Keratinocyte (primary cell): ENCODE data around the gene EXOC3L2. TPM values are rescaled to one million over a fixed set of nuclear protein-coding genes. Genes with fewer than 3 reads are reported as not detected.

Source experiments
- DNase-seq: peaks from one replicate; pipeline ENCODE4 v3.0.0-alpha.2; 2011; ENCODE audit warnings: low read depth, missing footprints, low spot score
- FAIRE-seq: peaks from 2 replicates; lab custom pipeline; 2011; peaks lifted over from hg19 to GRCh38; lab: Jason Lieb, UNC
- H2AFZ ChIP-seq: 2 replicates; pipeline ENCODE4 v1.6.0; 2012; ENCODE audit warnings: low read length, control low read depth, inconsistent platforms; ENCODE audit not compliant: control insufficient read depth
- H3K27ac ChIP-seq: 2 replicates; pipeline ENCODE4 v1.5.1; 2011; ENCODE audit warnings: low read length; ENCODE audit not compliant: control insufficient read depth, insufficient read depth
- H3K27me3 ChIP-seq: 3 replicates; pipeline ENCODE4 v1.6.0; 2011; ENCODE audit warnings: low read length; ENCODE audit not compliant: control insufficient read depth, insufficient read depth; ENCODE audit errors: extremely low read depth
- H3K36me3 ChIP-seq, 2 experiments: 2 replicates in 1 of 2; 3 replicates in 1 of 2; pipeline ENCODE4 v1.5.1; 2011; ENCODE audit warnings: low read length in 2 of 2, mild to moderate bottlenecking in 1 of 2; ENCODE audit not compliant: control insufficient read depth in 2 of 2, insufficient read depth in 2 of 2; ENCODE audit errors: extremely low read depth in 1 of 2
- H3K4me1 ChIP-seq: 3 replicates; pipeline ENCODE4 v1.5.1; 2011; ENCODE audit warnings: low read length; ENCODE audit not compliant: control insufficient read depth, insufficient read depth; ENCODE audit errors: extremely low read depth
- H3K4me2 ChIP-seq: 3 replicates; pipeline ENCODE4 v1.6.0; 2011; ENCODE audit warnings: low read depth, low read length; ENCODE audit not compliant: control insufficient read depth, insufficient read depth; ENCODE audit errors: extremely low read depth
- H3K4me3 ChIP-seq, 3 experiments: fragments of 200-600 bp in 1 of 3; sonication (generic) in 1 of 3; 2 replicates in 2 of 3; 3 replicates in 1 of 3; pipeline ENCODE4 v1.5.1; 2011 to 2016; ENCODE audit warnings: low read length in 3 of 3, mild to moderate bottlenecking in 3 of 3, control low read depth in 2 of 3, inconsistent platforms in 1 of 3, low read depth in 1 of 3, mixed read lengths in 1 of 3, mixed run types in 1 of 3, moderate library complexity in 1 of 3; ENCODE audit not compliant: control insufficient read depth in 2 of 3, insufficient read depth in 2 of 3; ENCODE audit errors: extremely low read depth in 1 of 3
- H3K79me2 ChIP-seq: 2 replicates; pipeline ENCODE4 v1.6.0; 2012; ENCODE audit warnings: low read length; ENCODE audit not compliant: control insufficient read depth, insufficient read depth
- H3K9ac ChIP-seq: 3 replicates; pipeline ENCODE4 v1.6.0; 2011; ENCODE audit warnings: low read length; ENCODE audit not compliant: control insufficient read depth, insufficient read depth; ENCODE audit errors: extremely low read depth
- H3K9me1 ChIP-seq: 3 replicates; pipeline ENCODE4 v1.6.0; 2011; ENCODE audit warnings: low read length; ENCODE audit not compliant: control insufficient read depth, insufficient read depth; ENCODE audit errors: extremely low read depth
- H3K9me3 ChIP-seq: 2 replicates; pipeline ENCODE4 v1.5.1; 2012; ENCODE audit warnings: low read depth, low read length; ENCODE audit not compliant: control insufficient read depth
- H4K20me1 ChIP-seq: 3 replicates; pipeline ENCODE4 v1.6.0; 2011; ENCODE audit warnings: low read length; ENCODE audit not compliant: control insufficient read depth, insufficient read depth; ENCODE audit errors: extremely low read depth
- EZH2 ChIP-seq: IDR thresholded peaks from one replicate; pipeline ENCODE4 v1.6.1; 2012; ENCODE audit warnings: inconsistent platforms, mild to moderate bottlenecking, low read length, moderate library complexity
- dilution Hi-C: fragments of 300-500 bp; cut with MboI; formaldehyde crosslinking; loops from one replicate; pipeline ENCODE4 v1.7.0; 2020; ENCODE audit warnings: low sequenced_read_pairs; ENCODE audit not compliant: extremely low pct_ligation_motif_present
- polyA plus RNA-seq, 5 experiments: library from polyadenylated mRNA; depleted of rRNA in 3 of 5; stranded (reverse) in 3 of 5; stranded (forward) in 1 of 5; unstranded in 1 of 5; fragments of >200 nt; gene quantifications; 1 replicate in 1 of 5; 2 replicates in 3 of 5; 3 replicates in 1 of 5; pipeline versions ENCODE4 v1.2.1 to v1.2.3, GENCODE V29; 2011 to 2012; ENCODE audit warnings: missing spikeins in 2 of 5, low read depth in 1 of 5, low replicate concordance in 1 of 5
- TF ChIP-seq, protein P1 (sequence below), 3 experiments: IDR thresholded peaks in 1 of 3; conservative IDR thresholded peaks in 1 of 3; optimal IDR thresholded peaks in 1 of 3; 2 replicates in 2 of 3; 3 replicates in 1 of 3; pipeline versions ENCODE3 to v1.5.1; 2011; ENCODE audit warnings: low read length in 3 of 3, mild to moderate bottlenecking in 3 of 3, moderate library complexity in 2 of 3, control low read depth in 1 of 3, inconsistent platforms in 1 of 3; ENCODE audit not compliant: insufficient read depth in 2 of 3; ENCODE audit errors: extremely low read depth in 1 of 3

EXOC3L2 gene
- polyA plus RNA-seq, 1 donor (not counting 4 experiments of a cell fraction or from before 2014, with no cell fraction given): 0.08 TPM

DNA sequence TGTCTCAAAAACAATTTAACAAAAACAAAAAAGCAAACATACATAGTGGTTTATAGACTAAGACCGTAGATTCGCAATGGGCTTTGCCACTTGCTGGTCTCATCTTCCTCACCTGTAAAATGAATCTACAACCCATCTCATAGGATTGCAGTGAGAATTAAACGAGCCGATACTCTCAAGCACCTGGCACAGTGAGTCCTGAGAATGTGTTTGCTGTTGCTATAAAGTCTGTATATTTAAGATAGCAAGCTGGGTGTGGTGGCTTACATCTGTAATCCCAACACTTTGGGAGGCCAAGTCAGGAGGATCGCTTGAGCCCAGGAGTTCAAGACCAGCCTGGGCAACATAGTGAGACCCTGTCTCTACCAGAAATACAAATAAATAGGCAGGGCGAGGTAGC lies 22.5 kb downstream of the EXOC3L2 start:
- FAIRE-seq (no peak), DNase-seq (no peak)
- Histone ChIP-seq H3K9ac (no peak overlapping the region), H3K4me1 (no peaks in the 10 kb centered on the region), H3K9me3 (no peaks in the 10 kb centered on the region), H3K4me3 (no peak overlapping the region), H3K36me3 (no peaks in the 10 kb centered on the region), H3K4me2 (no peak overlapping the region), H3K27ac (no peak overlapping the region), H2AFZ (no peak overlapping the region), H3K79me2 (no peaks in the 10 kb centered on the region), H3K9me1 (no peaks in the 10 kb centered on the region), H4K20me1 (no peaks in the 10 kb centered on the region), H3K27me3 (no peaks in the 10 kb centered on the region)
- TF ChIP-seq, protein P1, sequence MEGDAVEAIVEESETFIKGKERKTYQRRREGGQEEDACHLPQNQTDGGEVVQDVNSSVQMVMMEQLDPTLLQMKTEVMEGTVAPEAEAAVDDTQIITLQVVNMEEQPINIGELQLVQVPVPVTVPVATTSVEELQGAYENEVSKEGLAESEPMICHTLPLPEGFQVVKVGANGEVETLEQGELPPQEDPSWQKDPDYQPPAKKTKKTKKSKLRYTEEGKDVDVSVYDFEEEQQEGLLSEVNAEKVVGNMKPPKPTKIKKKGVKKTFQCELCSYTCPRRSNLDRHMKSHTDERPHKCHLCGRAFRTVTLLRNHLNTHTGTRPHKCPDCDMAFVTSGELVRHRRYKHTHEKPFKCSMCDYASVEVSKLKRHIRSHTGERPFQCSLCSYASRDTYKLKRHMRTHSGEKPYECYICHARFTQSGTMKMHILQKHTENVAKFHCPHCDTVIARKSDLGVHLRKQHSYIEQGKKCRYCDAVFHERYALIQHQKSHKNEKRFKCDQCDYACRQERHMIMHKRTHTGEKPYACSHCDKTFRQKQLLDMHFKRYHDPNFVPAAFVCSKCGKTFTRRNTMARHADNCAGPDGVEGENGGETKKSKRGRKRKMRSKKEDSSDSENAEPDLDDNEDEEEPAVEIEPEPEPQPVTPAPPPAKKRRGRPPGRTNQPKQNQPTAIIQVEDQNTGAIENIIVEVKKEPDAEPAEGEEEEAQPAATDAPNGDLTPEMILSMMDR (optimal IDR thresholded peaks at IDR 0.05 in 1 of 3, IDR thresholded peaks at IDR 0.05 in 1 of 3, conservative IDR thresholded peaks at IDR 0.05 in 1 of 3; ENCODE audit: extremely low read depth in 1 of 3, insufficient read depth in 2 of 3, low read length in 3 of 3): no peak
- TF ChIP-seq EZH2: no peak
- dilution Hi-C loops: no loop called here

DNA sequence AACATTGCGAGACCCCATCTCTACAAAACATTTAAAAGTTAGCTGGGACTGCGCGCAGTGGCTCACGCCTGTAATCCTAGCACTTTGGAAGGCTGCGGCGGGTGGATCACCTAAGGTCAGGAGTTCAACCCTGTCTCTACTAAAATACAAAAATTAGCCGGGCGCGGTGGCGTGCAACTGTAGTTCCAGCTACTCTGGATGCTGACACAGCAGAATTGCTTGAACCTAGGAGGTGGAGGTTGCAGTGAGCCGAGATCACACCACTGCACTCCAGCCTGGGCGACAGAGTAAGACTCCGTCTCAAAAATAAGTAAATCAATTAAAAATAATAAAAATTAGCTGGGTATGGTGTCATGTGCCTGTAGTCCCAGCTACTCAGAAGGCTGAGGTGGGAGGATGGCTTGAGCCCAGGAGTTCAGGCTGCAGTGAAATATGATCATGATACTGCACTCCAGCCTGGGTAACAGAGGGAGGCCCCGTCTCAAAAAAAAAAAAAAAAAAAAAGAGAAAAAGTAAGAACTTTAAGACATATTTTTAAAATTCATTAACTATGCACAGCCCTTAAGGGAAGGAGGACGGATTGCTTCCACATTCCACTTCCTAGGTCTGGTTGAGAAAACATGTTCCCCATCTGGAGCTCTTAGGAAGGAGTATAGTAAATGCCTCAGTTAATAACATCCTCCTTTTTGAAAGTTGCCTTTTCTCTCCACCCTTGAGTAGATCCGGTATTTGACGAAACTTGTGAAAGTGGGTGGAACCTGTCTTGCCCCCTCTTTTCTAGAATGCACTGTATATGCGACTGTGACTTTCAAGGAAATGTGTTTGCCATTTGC lies 26.1 kb downstream of the EXOC3L2 start:
- Histone ChIP-seq H3K36me3 (no peaks in the 10 kb centered on the region), H3K4me2 (no peak overlapping the region), H2AFZ (no peak overlapping the region), H3K4me1 (peaks cover 9% of the 10 kb centered on the region), H3K79me2 (no peaks in the 10 kb centered on the region), H3K9ac (no peak overlapping the region), H3K27me3 (no peaks in the 10 kb centered on the region), H3K27ac (no peak overlapping the region), H4K20me1 (no peaks in the 10 kb centered on the region), H3K9me3 (no peaks in the 10 kb centered on the region), H3K9me1 (no peaks in the 10 kb centered on the region), H3K4me3 (no peak overlapping the region)
- DNase-seq: no peak
- TF ChIP-seq, protein P1 (optimal IDR thresholded peaks at IDR 0.05 in 1 of 3, IDR thresholded peaks at IDR 0.05 in 1 of 3, conservative IDR thresholded peaks at IDR 0.05 in 1 of 3; ENCODE audit: extremely low read depth in 1 of 3, insufficient read depth in 2 of 3, low read length in 3 of 3): no peak
- no peak for TF ChIP-seq EZH2
- dilution Hi-C loops: no loop called here
- FAIRE-seq: no peak
